Stimulated activated CD8-positive, alpha-beta memory T cell treated with anti-CD3 and anti-CD28 coated beads, Interleukin-4, amount 100 ng/mL, for 4 hours (primary cell): ENCODE data around the gene ARHGAP21.

Experiments
- DNase-seq, 2 donors: peaks; one replicate each; pipeline ENCODE4 v3.0.0-alpha.2; 2020; ENCODE audit warnings: low read depth in 2 of 2, low spot score in 1 of 2

ARHGAP21 gene

GRCh38 chr10:24542314-24543270, 181.1 kb downstream of the ARHGAP21 start:
- DNase-seq: no peak

DNA sequence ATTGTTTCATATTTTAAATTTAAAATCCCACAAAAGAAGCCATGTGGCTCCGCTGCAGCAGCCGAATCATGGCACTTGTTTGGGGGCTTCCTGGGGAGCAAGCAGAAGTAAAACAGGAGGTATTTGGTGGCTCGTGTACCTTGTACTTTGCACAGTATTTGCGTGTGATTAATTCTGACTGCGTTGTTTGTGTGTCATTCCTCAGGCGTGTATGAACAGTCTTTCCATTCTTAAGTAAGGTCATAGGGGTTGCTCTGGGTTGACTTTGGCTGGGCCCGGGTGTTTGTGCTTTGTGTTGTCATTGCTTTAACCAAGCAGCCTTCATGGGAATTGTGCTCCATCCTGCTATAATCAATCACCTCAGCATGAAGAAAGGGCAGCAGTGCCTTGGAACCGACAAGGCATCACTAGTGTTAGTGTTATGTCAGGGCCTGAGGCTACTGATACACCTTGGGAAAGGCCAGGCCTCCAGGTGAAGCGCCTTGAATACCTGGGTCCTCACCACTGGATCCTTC, 182.4 kb downstream of the ARHGAP21 start:
- no peak for DNase-seq

DNA sequence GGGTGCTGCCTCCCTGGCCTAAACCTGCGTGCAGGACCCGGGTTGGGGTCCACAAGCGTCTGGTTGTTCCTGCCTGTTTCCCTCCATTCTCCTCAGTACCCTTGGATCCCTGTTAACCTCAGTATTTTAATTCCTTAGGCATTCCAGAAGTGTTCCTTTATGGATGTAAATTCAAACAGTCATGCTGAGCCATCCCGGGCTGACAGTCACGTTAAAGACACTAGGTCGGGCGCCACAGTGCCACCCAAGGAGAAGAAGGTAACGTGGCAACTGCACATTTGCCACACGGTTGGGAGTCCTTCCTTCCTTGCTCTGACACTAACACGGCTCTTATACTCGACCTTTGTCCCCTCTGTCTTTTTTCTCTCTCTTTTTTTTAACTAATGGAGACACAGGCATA, 187.1 kb downstream of the ARHGAP21 start:
- DNase-seq: no peak

DNA sequence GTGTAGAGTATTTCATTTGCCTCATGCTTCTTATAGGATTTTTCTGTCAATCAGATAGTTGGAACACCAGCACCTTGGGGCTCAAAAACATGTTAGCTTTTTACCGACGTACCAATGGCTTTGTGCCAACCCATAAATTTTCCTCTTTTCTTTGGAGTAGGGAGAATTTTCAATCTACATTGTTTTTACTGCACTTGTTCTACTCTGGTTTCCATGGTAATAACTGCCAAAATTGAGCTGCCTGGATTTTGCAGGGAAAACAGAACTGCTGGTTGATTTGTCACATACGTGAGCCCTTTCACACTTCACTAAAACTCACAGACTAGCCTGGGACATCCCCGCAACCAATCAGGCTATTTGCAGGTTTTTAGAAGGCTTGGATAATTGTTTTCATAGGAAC, 189.7 kb downstream of the ARHGAP21 start:
- DNase-seq: no peak
